Loucy (cell line): ENCODE results near the gene DLGAP1.

Experiments
- H2AFZ ChIP-seq: fragments of 200-600 bp; sonication (generic); 2 replicates; pipeline ENCODE4 v1.6.0; 2016; ENCODE audit warnings: antibody characterized with exemption, mild to moderate bottlenecking, low read length, moderate library complexity
- H3F3A ChIP-seq: fragments of 200-600 bp; 2 replicates; pipeline ENCODE4 v1.6.0; 2016; ENCODE audit warnings: antibody characterized with exemption, low read depth, mild to moderate bottlenecking
- H3K27me3 ChIP-seq: fragments of 200-600 bp; sonication (generic); 2 replicates; pipeline ENCODE4 v1.6.1; 2014; ENCODE audit warnings: low read length, mild to moderate bottlenecking; ENCODE audit not compliant: insufficient read depth, poor library complexity, severe bottlenecking
- H3K36me3 ChIP-seq: fragments of 200-600 bp; sonication (generic); 2 replicates; pipeline ENCODE4 v1.6.1; 2016; ENCODE audit warnings: low read length; ENCODE audit not compliant: insufficient read depth
- H3K4me1 ChIP-seq: fragments of 200-600 bp; sonication (generic); 2 replicates; pipeline ENCODE4 v1.5.1; 2014; ENCODE audit warnings: low read length, mild to moderate bottlenecking; ENCODE audit not compliant: insufficient read depth, poor library complexity, severe bottlenecking
- H3K4me2 ChIP-seq: fragments of 200-600 bp; sonication (generic); 2 replicates; pipeline ENCODE4 v1.6.0; 2014; ENCODE audit warnings: antibody characterized with exemption, low read length, low read depth, mild to moderate bottlenecking; ENCODE audit not compliant: poor library complexity, severe bottlenecking
- H3K4me3 ChIP-seq: fragments of 200-600 bp; sonication (generic); 2 replicates; pipeline ENCODE4 v1.5.1; 2014; ENCODE audit warnings: low read length, mild to moderate bottlenecking, mixed read lengths; ENCODE audit not compliant: poor library complexity, severe bottlenecking
- H3K79me2 ChIP-seq: fragments of 200-600 bp; sonication (generic); 2 replicates; pipeline ENCODE4 v1.6.1; 2014; ENCODE audit warnings: low read length; ENCODE audit not compliant: insufficient read depth
- H3K9ac ChIP-seq: fragments of 200-600 bp; sonication (generic); 2 replicates; pipeline ENCODE4 v1.6.0; 2014; ENCODE audit warnings: mild to moderate bottlenecking, low read depth, low read length, moderate library complexity; ENCODE audit not compliant: poor library complexity, severe bottlenecking
- H3K9me2 ChIP-seq: fragments of 200-600 bp; sonication (generic); replicated peaks from 2 replicates; pipeline ENCODE4 v1.6.1; 2016; ENCODE audit warnings: low read depth, low read length, mixed read lengths
- H3K9me3 ChIP-seq: fragments of 200-600 bp; sonication (generic); 2 replicates; pipeline ENCODE4 v1.6.1; 2014; ENCODE audit warnings: mild to moderate bottlenecking, antibody characterized with exemption, low read length, low read depth; ENCODE audit not compliant: insufficient read depth
- H4K20me1 ChIP-seq: fragments of 200-600 bp; sonication (generic); 2 replicates; pipeline ENCODE4 v1.6.0; 2014; ENCODE audit warnings: antibody characterized with exemption, low read length, mild to moderate bottlenecking; ENCODE audit not compliant: insufficient read depth, poor library complexity, severe bottlenecking
- CTCF ChIP-seq: fragments of 200-600 bp; sonication (generic); conservative IDR thresholded peaks from 2 replicates; pipeline ENCODE4 v1.5.1; 2014; ENCODE audit warnings: mild to moderate bottlenecking, antibody characterized with exemption, low read length
- EZH2phosphoT487 ChIP-seq: fragments of 200-600 bp; IDR thresholded peaks from 2 replicates; pipeline ENCODE4 v1.6.1; 2018; ENCODE audit warnings: antibody characterized with exemption, mild to moderate bottlenecking, moderate library complexity, borderline replicate concordance

Gene DLGAP1

GRCh38 chr18:3725115-3725514 lies 730.0 kb downstream of the DLGAP1 start:
- TF ChIP-seq CTCF (no peak), EZH2phosphoT487 (no peak)
- Histone ChIP-seq H3K9ac (no peak overlapping the region), H2AFZ (no peak overlapping the region), H4K20me1 (no peaks in the 10 kb centered on the region), H3F3A (no peaks in the 10 kb centered on the region), H3K9me2 (no peaks in the 10 kb centered on the region), H3K79me2 (no peaks in the 10 kb centered on the region), H3K9me3 (no peaks in the 10 kb centered on the region), H3K36me3 (no peaks in the 10 kb centered on the region), H3K27me3 (no peaks in the 10 kb centered on the region), H3K4me3 (no peak overlapping the region), H3K4me2 (no peak overlapping the region), H3K4me1 (no peaks in the 10 kb centered on the region)

GRCh38 chr18:3723554-3723953 lies 731.6 kb downstream of the DLGAP1 start:
- Histone ChIP-seq H3K9ac (no peak overlapping the region), H3F3A (no peaks in the 10 kb centered on the region), H3K79me2 (no peaks in the 10 kb centered on the region), H3K4me3 (no peak overlapping the region), H3K4me2 (no peak overlapping the region), H3K27me3 (no peaks in the 10 kb centered on the region), H3K9me2 (no peaks in the 10 kb centered on the region), H4K20me1 (no peaks in the 10 kb centered on the region), H3K36me3 (no peaks in the 10 kb centered on the region), H3K9me3 (no peaks in the 10 kb centered on the region), H3K4me1 (no peaks in the 10 kb centered on the region), H2AFZ (no peak overlapping the region)
- no peak for TF ChIP-seq CTCF
- TF ChIP-seq EZH2phosphoT487: no peak

- H2AFZ ChIP-seq: no peak overlapping the region
- TF ChIP-seq CTCF: no peak
- TF ChIP-seq EZH2phosphoT487: no peak
- H3K4me2 ChIP-seq: no peak overlapping the region
- H3K79me2 ChIP-seq: no peaks in the 10 kb centered on the region
- H3K36me3 ChIP-seq: no peaks in the 10 kb centered on the region
- H3K9me2 ChIP-seq: no peaks in the 10 kb centered on the region
- no peaks in the 10 kb centered on the region for H4K20me1 ChIP-seq
- H3K4me1 ChIP-seq: no peaks in the 10 kb centered on the region
- no peaks in the 10 kb centered on the region for H3K9me3 ChIP-seq
- H3K27me3 ChIP-seq: no peaks in the 10 kb centered on the region
- no peak overlapping the region for H3K9ac ChIP-seq
- H3F3A ChIP-seq: no peaks in the 10 kb centered on the region
- H3K4me3 ChIP-seq: no peak overlapping the region
These were observed 732.3 kb downstream of the DLGAP1 start for GRCh38 chr18:3722649-3723433.
